Vagina (tissue), 2 donors: ENCODE results near the gene CBX8. TPM values are rescaled to one million over a fixed set of nuclear protein-coding genes. Genes with fewer than 3 reads are reported as not detected.

Experiments
- DNase-seq, 2 donors: peaks; one replicate each; pipeline ENCODE4 v3.0.0-alpha.2; 2017; ENCODE audit errors: extremely low spot score in 2 of 2
- H3K27ac ChIP-seq: fragments of 200-600 bp; sonication (generic); one replicate; pipeline ENCODE4 v1.5.1; 2019
- H3K27me3 ChIP-seq: fragments of 200-600 bp; sonication (generic); one replicate; pipeline ENCODE4 v1.5.1; 2019
- H3K36me3 ChIP-seq, 2 donors: fragments of 200-600 bp; sonication (generic); one replicate each; pipeline ENCODE4 v1.5.1; 2017 to 2019
- H3K4me1 ChIP-seq: fragments of 200-600 bp; sonication (generic); one replicate; pipeline ENCODE4 v1.5.1; 2019
- H3K4me3 ChIP-seq, 2 donors: fragments of 200-600 bp; sonication (generic); 1 replicate in 1 of 2; 2 replicates in 1 of 2; pipeline ENCODE4 v1.5.1; 2016 to 2019
- H3K9me3 ChIP-seq: fragments of 200-600 bp; sonication (generic); one replicate; pipeline ENCODE4 v1.5.1; 2019
- POLR2A ChIP-seq, 2 donors: fragments of 450-650 bp; IDR thresholded peaks; one replicate each; pipeline ENCODE4 v1.6.1; 2017; ENCODE audit warnings: antibody characterized with exemption in 2 of 2, mild to moderate bottlenecking in 2 of 2, moderate library complexity in 2 of 2
- POLR2AphosphoS5 ChIP-seq, 2 donors: sonication (generic); formaldehyde crosslinking; IDR thresholded peaks; one replicate each; pipeline ENCODE4 v1.9.0; 2017; ENCODE audit warnings: antibody characterized with exemption in 2 of 2, mild to moderate bottlenecking in 2 of 2, low read depth in 1 of 2; ENCODE audit not compliant: insufficient read depth in 1 of 2
- intact Hi-C: fragments of 100-400 bp; cut with DNase I; formaldehyde crosslinking; loops from one replicate; pipeline ENCODE4 v1.15.1; 2023
- total RNA-seq: library from RNA; depleted of rRNA; stranded (reverse); fragments of >200 nt; gene quantifications from one replicate; pipeline ENCODE4 v1.2.3, GENCODE V29; 2016
- TF ChIP-seq, protein P1 (sequence below), 3 experiments: fragments of 450-650 bp in 2 of 3; fragments of 200-600 bp in 1 of 3; sonication (generic) in 1 of 3; IDR thresholded peaks; one replicate each; pipeline ENCODE4 v1.5.1; 2017 to 2019; ENCODE audit warnings: antibody characterized with exemption in 3 of 3, mild to moderate bottlenecking in 2 of 3, moderate library complexity in 2 of 3

CBX8 gene
- total RNA-seq, 1 donor from 2014 or later, result 0.98 TPM

- DNase-seq, result no peak
- H3K27ac ChIP-seq, result no peak overlapping the region
- no peaks in the 10 kb centered on the region for H3K36me3 ChIP-seq
- intact Hi-C loops, result loop anchor here (10.0 kb wide), 1 partner anchor 248 kb away; no protein-coding TSS in a partner anchor
- no peak for TF ChIP-seq POLR2AphosphoS5 (IDR thresholded peaks at IDR 0.05; ENCODE audit: insufficient read depth in 1 of 2, low read depth in 1 of 2)
- no peak for TF ChIP-seq POLR2A (IDR thresholded peaks at IDR 0.05)
- TF ChIP-seq, protein P1, sequence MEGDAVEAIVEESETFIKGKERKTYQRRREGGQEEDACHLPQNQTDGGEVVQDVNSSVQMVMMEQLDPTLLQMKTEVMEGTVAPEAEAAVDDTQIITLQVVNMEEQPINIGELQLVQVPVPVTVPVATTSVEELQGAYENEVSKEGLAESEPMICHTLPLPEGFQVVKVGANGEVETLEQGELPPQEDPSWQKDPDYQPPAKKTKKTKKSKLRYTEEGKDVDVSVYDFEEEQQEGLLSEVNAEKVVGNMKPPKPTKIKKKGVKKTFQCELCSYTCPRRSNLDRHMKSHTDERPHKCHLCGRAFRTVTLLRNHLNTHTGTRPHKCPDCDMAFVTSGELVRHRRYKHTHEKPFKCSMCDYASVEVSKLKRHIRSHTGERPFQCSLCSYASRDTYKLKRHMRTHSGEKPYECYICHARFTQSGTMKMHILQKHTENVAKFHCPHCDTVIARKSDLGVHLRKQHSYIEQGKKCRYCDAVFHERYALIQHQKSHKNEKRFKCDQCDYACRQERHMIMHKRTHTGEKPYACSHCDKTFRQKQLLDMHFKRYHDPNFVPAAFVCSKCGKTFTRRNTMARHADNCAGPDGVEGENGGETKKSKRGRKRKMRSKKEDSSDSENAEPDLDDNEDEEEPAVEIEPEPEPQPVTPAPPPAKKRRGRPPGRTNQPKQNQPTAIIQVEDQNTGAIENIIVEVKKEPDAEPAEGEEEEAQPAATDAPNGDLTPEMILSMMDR (IDR thresholded peaks at IDR 0.05), result no peak
- peaks cover 4% of the 10 kb centered on the region for H3K27me3 ChIP-seq
- no peaks in the 10 kb centered on the region for H3K9me3 ChIP-seq
- H3K4me1 ChIP-seq, result peaks cover 13% of the 10 kb centered on the region
- no peak overlapping the region for H3K4me3 ChIP-seq
These were observed 49.9 kb downstream of the CBX8 start for GRCh38 chr17:79746889-79747507.

DNA sequence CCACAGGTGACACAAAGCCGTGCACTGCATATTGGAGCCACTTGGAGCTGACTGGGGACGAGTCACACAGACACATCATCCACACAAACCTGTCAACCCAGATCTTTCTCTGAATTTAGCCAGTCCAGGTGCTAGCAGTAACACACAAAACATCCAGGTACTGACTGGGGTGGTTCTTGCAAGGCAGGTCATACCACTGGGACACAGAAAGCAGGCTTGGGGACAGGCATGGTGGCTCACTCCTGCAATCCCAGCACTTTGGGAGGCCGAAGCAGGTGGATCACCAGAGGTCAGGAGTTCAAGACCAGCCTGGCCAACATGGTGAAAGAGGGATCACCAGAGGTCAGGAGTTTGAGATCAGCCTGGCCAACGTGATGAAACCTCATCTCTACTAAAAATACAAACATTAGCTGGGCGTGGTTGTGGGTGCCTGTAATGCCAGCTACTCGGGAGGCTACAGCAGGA is 51.2 kb downstream of the CBX8 start:
- DNase-seq, result no peak
- Histone ChIP-seq H3K4me3 (no peak overlapping the region), H3K27me3 (peaks cover 4% of the 10 kb centered on the region), H3K27ac (no peak overlapping the region), H3K36me3 (no peaks in the 10 kb centered on the region), H3K9me3 (no peaks in the 10 kb centered on the region), H3K4me1 (peaks cover 20% of the 10 kb centered on the region)
- TF ChIP-seq, protein P1 (IDR thresholded peaks at IDR 0.05), result no peak
- TF ChIP-seq POLR2AphosphoS5 (IDR thresholded peaks at IDR 0.05; ENCODE audit: insufficient read depth in 1 of 2, low read depth in 1 of 2), result peak in 1 of 2 donors; percentile 23
- intact Hi-C loops, result loop anchor here (10.0 kb wide), 1 partner anchor 249 kb away; no protein-coding TSS in a partner anchor

- intact Hi-C loops, result loop anchor here (10.0 kb wide), 1 partner anchor 251 kb away; no protein-coding TSS in a partner anchor
- no peaks in the 10 kb centered on the region for H3K36me3 ChIP-seq
- DNase-seq, result no peak
These were observed 53.3 kb downstream of the CBX8 start for GRCh38 chr17:79743614-79744013.

DNA sequence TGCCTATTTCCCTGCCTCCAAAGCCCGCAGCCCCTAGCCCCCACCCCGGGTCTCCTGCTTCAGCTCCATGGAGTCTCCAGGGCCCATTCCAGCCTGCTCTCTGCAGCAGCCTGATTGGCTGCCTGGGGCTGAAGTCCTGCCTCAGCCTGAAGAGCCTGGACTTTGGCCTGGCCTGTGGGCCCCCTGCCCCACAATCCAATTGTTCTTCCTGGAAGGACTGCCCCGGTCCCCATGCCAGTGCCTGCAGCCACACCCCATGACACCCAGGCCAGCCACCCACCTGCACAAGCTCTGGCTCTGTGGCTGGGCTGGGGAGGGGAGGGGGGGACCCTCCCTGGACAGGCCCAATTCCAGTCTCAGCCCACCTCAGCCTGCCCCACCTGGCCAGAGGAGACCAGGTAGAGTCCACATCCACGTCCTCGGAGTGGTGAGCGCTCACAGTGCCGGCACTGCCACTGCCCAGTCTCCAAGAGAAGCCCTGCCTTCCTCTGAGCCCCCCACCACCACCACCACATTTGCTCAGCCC is 53.9 kb downstream of the CBX8 start:
- H3K9me3 ChIP-seq, result no peaks in the 10 kb centered on the region
- no peaks in the 10 kb centered on the region for H3K27me3 ChIP-seq
- H3K4me3 ChIP-seq, result no peak overlapping the region
- DNase-seq, result no peak
- H3K27ac ChIP-seq, result no peak overlapping the region
- H3K36me3 ChIP-seq, result no peaks in the 10 kb centered on the region
- TF ChIP-seq, protein P1 (IDR thresholded peaks at IDR 0.05), result no peak
- TF ChIP-seq POLR2A (IDR thresholded peaks at IDR 0.05), result no peak
- TF ChIP-seq POLR2AphosphoS5 (IDR thresholded peaks at IDR 0.05; ENCODE audit: insufficient read depth in 1 of 2, low read depth in 1 of 2), result no peak
- intact Hi-C loops, result loop anchor here (10.0 kb wide), 1 partner anchor 252 kb away; no protein-coding TSS in a partner anchor
- peaks cover 20% of the 10 kb centered on the region for H3K4me1 ChIP-seq

More at GRCh38 chr17:79743614-79744013, 53.3 kb downstream of the CBX8 start:
- H3K4me3 ChIP-seq, result no peak overlapping the region
- H3K9me3 ChIP-seq, result no peaks in the 10 kb centered on the region
- H3K4me1 ChIP-seq, result peaks cover 20% of the 10 kb centered on the region
- no peak overlapping the region for H3K27ac ChIP-seq
- peaks cover 4% of the 10 kb centered on the region for H3K27me3 ChIP-seq
- TF ChIP-seq POLR2AphosphoS5 (IDR thresholded peaks at IDR 0.05; ENCODE audit: insufficient read depth in 1 of 2, low read depth in 1 of 2) (no peak), POLR2A (IDR thresholded peaks at IDR 0.05) (no peak)
- TF ChIP-seq, protein P1 (IDR thresholded peaks at IDR 0.05), result no peak

DNA sequence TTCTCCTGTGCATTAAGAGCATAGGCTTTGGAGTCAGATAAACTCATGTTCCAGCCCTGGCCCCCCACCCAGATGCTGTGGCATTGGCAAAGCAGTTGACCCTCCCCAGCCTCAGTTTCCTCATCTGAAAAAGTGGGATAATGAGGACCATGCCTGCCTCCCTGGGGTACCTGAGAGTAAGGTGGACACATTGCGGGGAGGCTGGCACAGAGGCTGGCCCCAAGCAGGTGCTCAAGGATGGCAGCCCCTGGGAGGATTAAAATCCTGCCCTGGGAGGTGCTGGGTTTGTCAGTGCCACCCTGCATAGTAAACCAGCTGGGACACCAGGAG is 54.3 kb downstream of the CBX8 start:
- DNase-seq, result no peak
- intact Hi-C loops, result loop anchor here (10.0 kb wide), 1 partner anchor 252 kb away; no protein-coding TSS in a partner anchor
- Histone ChIP-seq H3K27me3 (no peaks in the 10 kb centered on the region), H3K36me3 (no peaks in the 10 kb centered on the region), H3K9me3 (no peaks in the 10 kb centered on the region), H3K4me3 (no peak overlapping the region), H3K27ac (no peak overlapping the region), H3K4me1 (peaks cover 16% of the 10 kb centered on the region)
- TF ChIP-seq, protein P1 (IDR thresholded peaks at IDR 0.05), result no peak
- TF ChIP-seq POLR2AphosphoS5 (IDR thresholded peaks at IDR 0.05; ENCODE audit: insufficient read depth in 1 of 2, low read depth in 1 of 2) (no peak), POLR2A (IDR thresholded peaks at IDR 0.05) (no peak)
